Peyer's patch (tissue), 4 donors: ENCODE data around the gene SLC25A30. TPM values are rescaled to one million over a fixed set of nuclear protein-coding genes. Genes with fewer than 3 reads are reported as not detected.

Experiments used
- DNase-seq, 3 donors: peaks; one replicate each; pipeline ENCODE4 v3.0.0-alpha.2; 2017 to 2019
- H3K27ac ChIP-seq, 4 donors: fragments of 200-600 bp; sonication (generic); one replicate each; pipeline ENCODE4 v1.5.1; 2016 to 2019
- H3K27me3 ChIP-seq, 2 donors: fragments of 200-600 bp; sonication (generic); one replicate each; pipeline ENCODE4 v1.5.1; 2019
- H3K36me3 ChIP-seq, 3 donors: fragments of 200-600 bp; sonication (generic); one replicate each; pipeline ENCODE4 v1.5.1; 2016 to 2019
- H3K4me1 ChIP-seq, 4 donors: fragments of 200-600 bp; sonication (generic); one replicate each; pipeline ENCODE4 v1.5.1; 2016 to 2019
- H3K4me3 ChIP-seq, 4 donors: fragments of 200-600 bp; sonication (generic); 1 replicate in 3 of 4; 2 replicates in 1 of 4; pipeline ENCODE4 v1.5.1; 2016 to 2019; ENCODE audit warnings: mild to moderate bottlenecking in 1 of 4
- H3K9me3 ChIP-seq, 4 donors: fragments of 200-600 bp; sonication (generic); one replicate each; pipeline ENCODE4 v1.5.1; 2016 to 2019; ENCODE audit warnings: mild to moderate bottlenecking in 1 of 4
- POLR2A ChIP-seq, 2 donors: fragments of 450-650 bp; IDR thresholded peaks; one replicate each; pipeline ENCODE4 v1.5.1; 2017; ENCODE audit warnings: antibody characterized with exemption in 2 of 2, mild to moderate bottlenecking in 2 of 2, moderate library complexity in 2 of 2
- total RNA-seq, 4 donors: library from RNA; depleted of rRNA; stranded (reverse); fragments of >200 nt; gene quantifications; one replicate each; pipeline ENCODE4 v1.1.0, GENCODE V29; 2016
- TF ChIP-seq, protein P1 (sequence below), 6 experiments: fragments of 450-650 bp in 4 of 6; fragments of 200-600 bp in 2 of 6; sonication (generic) in 1 of 6; IDR thresholded peaks; one replicate each; pipeline ENCODE4 v1.5.1; 2017 to 2019; ENCODE audit warnings: antibody characterized with exemption in 6 of 6, mild to moderate bottlenecking in 3 of 6, moderate library complexity in 1 of 6

Gene SLC25A30, protein sequence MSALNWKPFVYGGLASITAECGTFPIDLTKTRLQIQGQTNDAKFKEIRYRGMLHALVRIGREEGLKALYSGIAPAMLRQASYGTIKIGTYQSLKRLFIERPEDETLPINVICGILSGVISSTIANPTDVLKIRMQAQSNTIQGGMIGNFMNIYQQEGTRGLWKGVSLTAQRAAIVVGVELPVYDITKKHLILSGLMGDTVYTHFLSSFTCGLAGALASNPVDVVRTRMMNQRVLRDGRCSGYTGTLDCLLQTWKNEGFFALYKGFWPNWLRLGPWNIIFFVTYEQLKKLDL
- 10 to 100 TPM in 1 of 4 donors, 1 to 10 TPM in 3; 5.5 to 16.5 (median 8.8) TPM for total RNA-seq

DNA sequence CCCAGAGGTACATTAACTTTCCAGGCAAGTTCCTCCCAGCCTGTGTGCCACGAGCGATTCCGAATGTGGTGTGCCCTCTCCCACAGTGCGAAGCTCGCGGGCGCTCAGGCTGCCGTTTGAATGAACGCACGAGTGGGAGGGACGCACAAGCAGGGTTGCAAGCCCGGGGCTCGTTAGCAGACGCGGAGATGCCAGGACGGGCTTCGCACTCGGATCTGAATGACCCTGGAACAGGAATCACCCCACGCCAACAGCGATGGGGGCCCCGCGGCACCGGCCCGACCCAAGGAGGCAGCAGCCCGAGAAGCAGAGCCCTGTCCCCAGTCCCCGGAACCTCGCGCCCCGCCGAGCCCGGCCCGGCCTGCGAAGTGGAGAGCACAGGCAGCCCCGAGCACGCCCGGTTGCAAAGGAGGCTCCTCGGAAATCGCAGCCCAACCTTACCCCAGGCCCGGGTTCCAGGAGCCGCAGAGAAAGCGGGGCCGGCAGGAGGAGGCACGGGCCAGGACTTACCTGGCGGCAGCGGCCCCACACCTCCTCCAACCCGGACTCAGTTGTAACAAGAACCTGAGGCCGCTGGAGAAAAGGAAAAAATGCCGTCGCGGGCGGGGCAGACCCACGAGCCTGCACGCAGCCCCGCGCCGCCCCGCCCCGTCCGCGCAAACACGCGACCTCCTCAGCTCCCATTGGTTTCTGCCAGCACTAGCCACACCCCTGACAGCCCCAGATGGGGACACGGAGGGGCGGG, at the start of gene SLC25A30:
TSS of gene SLC25A30 (minus strand) at position 584 of the 745 bp plus-strand sequence. CDS start 6,948 bp downstream, outside the sequence.
- peak; percentile 61 to 75 for TF ChIP-seq POLR2A (IDR thresholded peaks at IDR 0.05)
- TF ChIP-seq, protein P1, sequence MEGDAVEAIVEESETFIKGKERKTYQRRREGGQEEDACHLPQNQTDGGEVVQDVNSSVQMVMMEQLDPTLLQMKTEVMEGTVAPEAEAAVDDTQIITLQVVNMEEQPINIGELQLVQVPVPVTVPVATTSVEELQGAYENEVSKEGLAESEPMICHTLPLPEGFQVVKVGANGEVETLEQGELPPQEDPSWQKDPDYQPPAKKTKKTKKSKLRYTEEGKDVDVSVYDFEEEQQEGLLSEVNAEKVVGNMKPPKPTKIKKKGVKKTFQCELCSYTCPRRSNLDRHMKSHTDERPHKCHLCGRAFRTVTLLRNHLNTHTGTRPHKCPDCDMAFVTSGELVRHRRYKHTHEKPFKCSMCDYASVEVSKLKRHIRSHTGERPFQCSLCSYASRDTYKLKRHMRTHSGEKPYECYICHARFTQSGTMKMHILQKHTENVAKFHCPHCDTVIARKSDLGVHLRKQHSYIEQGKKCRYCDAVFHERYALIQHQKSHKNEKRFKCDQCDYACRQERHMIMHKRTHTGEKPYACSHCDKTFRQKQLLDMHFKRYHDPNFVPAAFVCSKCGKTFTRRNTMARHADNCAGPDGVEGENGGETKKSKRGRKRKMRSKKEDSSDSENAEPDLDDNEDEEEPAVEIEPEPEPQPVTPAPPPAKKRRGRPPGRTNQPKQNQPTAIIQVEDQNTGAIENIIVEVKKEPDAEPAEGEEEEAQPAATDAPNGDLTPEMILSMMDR (IDR thresholded peaks at IDR 0.05), result no peak
- no peaks in the 10 kb centered on the region for H3K27me3 ChIP-seq
- H3K4me3 ChIP-seq, result peak within 1 kb of the TSS; percentile 55 to 92 (median 76)
- H3K4me1 ChIP-seq, result peaks cover 0 to 20% (median 3%) of the 10 kb centered on the region in 4 donors
- no peaks in the 10 kb centered on the region for H3K36me3 ChIP-seq
- H3K27ac ChIP-seq, result peak within 1 kb of the TSS; percentile 83 to 95 (median 92)
- no peaks in the 10 kb centered on the region for H3K9me3 ChIP-seq
- DNase-seq, result peak; percentile 96 to 98 (median 97)

DNA sequence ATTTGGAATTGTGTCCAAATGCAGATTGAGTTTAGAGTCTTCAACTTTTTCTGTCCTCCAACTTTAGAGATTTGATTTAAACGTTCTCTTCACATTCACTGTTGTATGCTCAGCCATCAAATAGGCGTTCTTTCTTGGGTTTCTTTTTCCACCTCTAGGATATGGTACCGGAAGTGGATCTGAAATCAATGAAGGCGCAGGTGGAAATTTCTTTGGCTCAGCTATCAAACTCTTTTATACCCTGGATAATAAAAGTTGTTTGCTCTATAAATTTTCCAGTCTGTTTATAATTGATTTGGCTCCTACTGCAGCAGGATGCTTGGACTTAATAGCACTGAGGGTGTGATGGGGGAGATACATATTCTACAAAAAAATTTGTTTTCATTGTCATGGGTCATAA, 48.2 kb upstream of the SLC25A30 start:
- Histone ChIP-seq H3K4me3 (peak overlapping the region in 2 of 4 donors; percentile 94 to 99), H3K27ac (peak overlapping the region in 3 of 4 donors; percentile 93 to 97 (median 96)), H3K9me3 (no peaks in the 10 kb centered on the region), H3K27me3 (no peaks in the 10 kb centered on the region), H3K4me1 (peaks cover 0 to 38% (median 6%) of the 10 kb centered on the region in 4 donors), H3K36me3 (no peaks in the 10 kb centered on the region)
- TF ChIP-seq, protein P1 (IDR thresholded peaks at IDR 0.05), result no peak
- TF ChIP-seq POLR2A (IDR thresholded peaks at IDR 0.05), result no peak
- DNase-seq, result no peak

DNA sequence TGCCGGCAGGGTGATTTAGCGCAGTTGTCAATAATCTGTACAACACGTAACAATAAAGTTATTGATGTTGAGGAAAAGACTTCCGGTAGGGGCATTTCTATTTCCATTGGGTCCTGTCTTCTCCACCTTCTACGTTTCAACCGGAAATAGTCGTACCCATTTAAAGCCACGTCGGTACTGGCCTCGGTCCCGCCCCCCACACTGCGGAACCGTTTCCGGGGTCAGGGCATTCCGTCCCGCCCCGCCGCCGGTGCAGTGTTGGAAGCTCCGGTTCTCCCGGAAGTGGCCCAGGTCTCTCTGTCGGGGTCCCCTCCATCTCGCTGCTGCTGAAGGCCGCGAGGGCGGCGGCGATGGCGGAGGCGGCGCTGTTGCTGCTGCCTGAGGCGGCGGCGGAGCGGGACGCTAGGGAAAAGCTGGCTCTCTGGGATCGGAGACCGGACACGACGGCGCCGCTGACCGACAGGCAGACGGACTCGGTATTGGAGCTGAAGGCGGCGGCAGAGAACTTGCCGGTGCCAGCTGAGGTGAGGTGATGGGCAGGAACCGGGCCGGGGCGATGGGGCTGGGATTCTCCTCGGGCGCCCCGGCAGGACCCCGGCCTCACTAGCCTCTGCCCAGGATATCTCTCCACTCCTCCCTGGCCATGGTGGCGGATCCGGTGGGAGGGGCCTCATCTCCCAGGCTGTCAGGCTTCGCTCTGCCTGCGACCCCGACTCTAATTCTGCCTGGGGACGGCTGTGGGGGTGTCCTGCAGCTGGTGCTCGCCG, 46.7 kb upstream of the SLC25A30 start, which contains the start of gene COG3:
TSS of gene COG3 (plus strand) at position 253 of the 767 bp plus-strand sequence. CDS start at position 351, 98 bp downstream.
- TF ChIP-seq, protein P1 (IDR thresholded peaks at IDR 0.05), result peak in 5 of 6 experiments; percentile 38 to 92 (median 89)
- peak; percentile 86 to 87 for TF ChIP-seq POLR2A (IDR thresholded peaks at IDR 0.05)
- Histone ChIP-seq H3K36me3 (no peaks in the 10 kb centered on the region), H3K4me3 (peak within 1 kb of the TSS; percentile 90 to 99 (median 96)), H3K9me3 (no peaks in the 10 kb centered on the region), H3K27me3 (no peaks in the 10 kb centered on the region), H3K4me1 (peaks cover 0 to 38% (median 6%) of the 10 kb centered on the region in 4 donors), H3K27ac (peak within 1 kb of the TSS; percentile 93 to 97 (median 96))
- peak; percentile 94 to 98 (median 97) for DNase-seq

DNA sequence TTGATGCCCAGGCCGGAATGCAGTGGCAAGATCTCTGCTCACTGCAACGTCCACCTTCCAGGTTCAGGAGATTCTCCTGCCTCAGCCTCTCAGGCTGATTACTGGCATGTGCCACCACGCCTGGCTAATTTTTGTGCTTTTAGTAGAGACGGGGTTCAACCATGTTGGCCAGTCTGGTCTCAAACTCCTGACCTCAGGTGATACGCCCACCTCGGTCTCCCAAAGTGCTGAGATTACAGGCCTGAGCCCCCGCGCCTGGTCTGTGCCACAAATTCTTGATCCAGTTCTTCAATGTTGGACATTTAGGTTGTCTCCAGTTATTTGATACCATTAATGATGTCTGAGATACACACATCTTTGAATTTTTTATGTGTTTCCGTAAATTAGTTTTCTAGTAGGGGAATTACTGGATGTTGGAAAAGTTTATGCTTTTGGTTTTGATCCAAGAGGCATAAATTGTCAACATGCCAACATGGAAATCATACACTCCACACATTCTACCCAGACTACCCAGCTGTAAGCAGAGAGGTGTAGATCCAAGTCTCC, 46.0 kb upstream of the SLC25A30 start:
- Histone ChIP-seq H3K36me3 (no peaks in the 10 kb centered on the region), H3K4me3 (peak overlapping the region; percentile 90 to 99 (median 96)), H3K9me3 (no peaks in the 10 kb centered on the region), H3K27me3 (no peaks in the 10 kb centered on the region), H3K4me1 (peaks cover 0 to 37% (median 6%) of the 10 kb centered on the region in 4 donors), H3K27ac (peak overlapping the region; percentile 93 to 97 (median 96))
- DNase-seq, result peak in 1 of 3 donors; percentile 49
- TF ChIP-seq, protein P1 (IDR thresholded peaks at IDR 0.05), result no peak
- TF ChIP-seq POLR2A (IDR thresholded peaks at IDR 0.05), result no peak
